ENCODE data around the gene TSG101. TPM values are rescaled to one million over a fixed set of nuclear protein-coding genes. Genes with fewer than 3 reads are reported as not detected.

Gene TSG101
- total RNA-seq, 1 experiment from 2014 or later: 86.6 TPM

- Histone ChIP-seq H3K4me1 (0 out of 2 replicates have a peak, but pooled peaks cover 3% of the 10 kb centered on the region), H3K27me3 (replicated peaks; ENCODE audit: control insufficient read depth, insufficient read depth, low read length) (no peaks in the 10 kb centered on the region), H3K9me3 (no peaks in the 10 kb centered on the region), H3K36me3 (ENCODE audit: control insufficient read depth, insufficient read depth, low read length) (no peaks in the 10 kb centered on the region; the same call in 1 of the 2 replicates), H3K4me3 (ENCODE audit: low read depth, low read length) (no peak overlapping the region)
- no TSS peak for BruUV-seq (replicated peaks)
- Mint-ChIP-seq H3K4me3 (ENCODE audit: unreplicated experiment) (no peak overlapping the region), H3K36me3 (ENCODE audit: insufficient read depth, unreplicated experiment) (peaks cover 21% of the 10 kb centered on the region), H3K27ac (ENCODE audit: unreplicated experiment) (no peak overlapping the region), H3K4me1 (ENCODE audit: low read depth, unreplicated experiment) (no peaks in the 10 kb centered on the region), H3K9me3 (ENCODE audit: unreplicated experiment) (no peaks in the 10 kb centered on the region), H3K27me3 (ENCODE audit: insufficient read depth, unreplicated experiment) (no peaks in the 10 kb centered on the region)
- TF ChIP-seq, protein P1, sequence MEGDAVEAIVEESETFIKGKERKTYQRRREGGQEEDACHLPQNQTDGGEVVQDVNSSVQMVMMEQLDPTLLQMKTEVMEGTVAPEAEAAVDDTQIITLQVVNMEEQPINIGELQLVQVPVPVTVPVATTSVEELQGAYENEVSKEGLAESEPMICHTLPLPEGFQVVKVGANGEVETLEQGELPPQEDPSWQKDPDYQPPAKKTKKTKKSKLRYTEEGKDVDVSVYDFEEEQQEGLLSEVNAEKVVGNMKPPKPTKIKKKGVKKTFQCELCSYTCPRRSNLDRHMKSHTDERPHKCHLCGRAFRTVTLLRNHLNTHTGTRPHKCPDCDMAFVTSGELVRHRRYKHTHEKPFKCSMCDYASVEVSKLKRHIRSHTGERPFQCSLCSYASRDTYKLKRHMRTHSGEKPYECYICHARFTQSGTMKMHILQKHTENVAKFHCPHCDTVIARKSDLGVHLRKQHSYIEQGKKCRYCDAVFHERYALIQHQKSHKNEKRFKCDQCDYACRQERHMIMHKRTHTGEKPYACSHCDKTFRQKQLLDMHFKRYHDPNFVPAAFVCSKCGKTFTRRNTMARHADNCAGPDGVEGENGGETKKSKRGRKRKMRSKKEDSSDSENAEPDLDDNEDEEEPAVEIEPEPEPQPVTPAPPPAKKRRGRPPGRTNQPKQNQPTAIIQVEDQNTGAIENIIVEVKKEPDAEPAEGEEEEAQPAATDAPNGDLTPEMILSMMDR (IDR thresholded peaks at IDR 0.05; ENCODE audit: insufficient read depth in 1 of 2, low read depth in 1 of 2, low read length in 1 of 2, severe bottlenecking in 1 of 2, unreplicated experiment in 1 of 2): no peak
- DNase-seq: no peak
- intact Hi-C loops (cut with micrococcal nuclease; ENCODE audit: unreplicated experiment): no loop called here
- ChIA-PET POLR2A (no interaction called here), CTCF (no interaction called here)
Measured at GRCh38 chr11:18471995-18472394, 54.7 kb downstream of the TSG101 start.

DNA sequence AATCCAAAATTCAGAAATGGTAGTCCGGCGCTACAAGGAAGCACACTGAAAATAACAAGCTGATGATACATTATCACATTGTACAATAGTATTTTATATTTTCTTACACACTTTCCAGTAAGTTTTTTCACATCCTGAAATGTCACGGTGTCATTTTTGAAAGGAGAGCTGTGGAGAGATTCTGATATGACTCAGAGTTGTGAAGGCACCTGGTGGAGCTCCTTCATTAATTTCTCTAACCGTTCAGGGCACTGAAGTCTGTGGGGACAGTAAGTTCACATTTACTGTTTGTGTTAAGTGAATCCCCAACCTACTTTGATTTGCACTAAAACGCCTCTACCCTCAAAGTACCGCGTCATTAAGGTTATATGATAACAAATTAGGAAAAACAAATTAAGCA lies 57.8 kb downstream of the TSG101 start:
- CTCF ChIA-PET: no interaction called here
- Mint-ChIP-seq H3K4me3 (ENCODE audit: unreplicated experiment) (no peak overlapping the region), H3K27ac (ENCODE audit: unreplicated experiment) (no peak overlapping the region), H3K9me3 (ENCODE audit: unreplicated experiment) (no peaks in the 10 kb centered on the region), H3K27me3 (ENCODE audit: insufficient read depth, unreplicated experiment) (no peaks in the 10 kb centered on the region), H3K4me1 (ENCODE audit: low read depth, unreplicated experiment) (no peaks in the 10 kb centered on the region), H3K36me3 (ENCODE audit: insufficient read depth, unreplicated experiment) (no peaks in the 10 kb centered on the region)
- intact Hi-C loops (cut with micrococcal nuclease; ENCODE audit: unreplicated experiment): no loop called here
- H3K4me3 ChIP-seq (ENCODE audit: low read depth, low read length): no peak overlapping the region
- H3K4me1 ChIP-seq: 0 out of 2 replicates have a peak, but pooled peaks cover 3% of the 10 kb centered on the region
- POLR2A ChIA-PET: no interaction called here
- TF ChIP-seq, protein P1 (IDR thresholded peaks at IDR 0.05; ENCODE audit: insufficient read depth in 1 of 2, low read depth in 1 of 2, low read length in 1 of 2, severe bottlenecking in 1 of 2, unreplicated experiment in 1 of 2): no peak
- no TSS peak for BruUV-seq (replicated peaks)
- H3K9me3 ChIP-seq: no peaks in the 10 kb centered on the region
- DNase-seq: no peak
- H3K27me3 ChIP-seq (replicated peaks; ENCODE audit: control insufficient read depth, insufficient read depth, low read length): no peaks in the 10 kb centered on the region
- no peaks in the 10 kb centered on the region for H3K36me3 ChIP-seq (ENCODE audit: control insufficient read depth, insufficient read depth, low read length)

DNA sequence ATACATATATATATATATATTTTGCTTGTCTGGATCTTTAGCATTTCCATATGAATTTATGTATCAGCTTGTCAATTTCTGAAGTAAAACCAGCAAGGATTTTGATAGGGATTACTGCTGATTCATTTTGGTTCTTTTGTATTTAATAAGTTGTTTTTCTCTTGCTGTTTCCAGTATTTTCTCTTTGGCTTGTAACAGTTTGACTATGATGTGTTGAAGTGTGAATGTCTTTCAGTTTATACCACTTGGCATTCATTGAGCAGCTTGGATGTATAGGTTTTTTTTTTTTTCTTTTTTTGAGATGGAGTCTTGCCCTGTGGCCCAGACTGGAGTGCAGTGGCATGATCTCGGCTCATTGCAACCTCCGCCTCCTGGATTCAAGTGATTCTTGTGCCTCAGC lies 58.7 kb downstream of the TSG101 start:
- H3K36me3 ChIP-seq (ENCODE audit: control insufficient read depth, insufficient read depth, low read length): no peaks in the 10 kb centered on the region
- Mint-ChIP-seq H3K4me3 (ENCODE audit: unreplicated experiment) (no peak overlapping the region), H3K9me3 (ENCODE audit: unreplicated experiment) (no peaks in the 10 kb centered on the region), H3K27me3 (ENCODE audit: insufficient read depth, unreplicated experiment) (no peaks in the 10 kb centered on the region), H3K4me1 (ENCODE audit: low read depth, unreplicated experiment) (no peaks in the 10 kb centered on the region), H3K27ac (ENCODE audit: unreplicated experiment) (no peak overlapping the region), H3K36me3 (ENCODE audit: insufficient read depth, unreplicated experiment) (no peaks in the 10 kb centered on the region)
- H3K27me3 ChIP-seq (replicated peaks; ENCODE audit: control insufficient read depth, insufficient read depth, low read length): no peaks in the 10 kb centered on the region
- intact Hi-C loops (cut with micrococcal nuclease; ENCODE audit: unreplicated experiment): no loop called here
- no peaks in the 10 kb centered on the region for H3K4me1 ChIP-seq
- H3K9me3 ChIP-seq: no peaks in the 10 kb centered on the region
- BruUV-seq (replicated peaks): no TSS peak
- no peak for DNase-seq
- ChIA-PET POLR2A (no interaction called here), CTCF (no interaction called here)
- no peak overlapping the region for H3K4me3 ChIP-seq (ENCODE audit: low read depth, low read length)
- TF ChIP-seq, protein P1 (IDR thresholded peaks at IDR 0.05; ENCODE audit: insufficient read depth in 1 of 2, low read depth in 1 of 2, low read length in 1 of 2, severe bottlenecking in 1 of 2, unreplicated experiment in 1 of 2): no peak

All from Caco-2 (cell line).